Measurements from ENCODE around the gene LRP5. TPM values are rescaled to one million over a fixed set of nuclear protein-coding genes. Genes with fewer than 3 reads are reported as not detected.

The LRP5 gene
- total RNA-seq, 1 donor from 2014 or later, result 20.2 TPM

DNA sequence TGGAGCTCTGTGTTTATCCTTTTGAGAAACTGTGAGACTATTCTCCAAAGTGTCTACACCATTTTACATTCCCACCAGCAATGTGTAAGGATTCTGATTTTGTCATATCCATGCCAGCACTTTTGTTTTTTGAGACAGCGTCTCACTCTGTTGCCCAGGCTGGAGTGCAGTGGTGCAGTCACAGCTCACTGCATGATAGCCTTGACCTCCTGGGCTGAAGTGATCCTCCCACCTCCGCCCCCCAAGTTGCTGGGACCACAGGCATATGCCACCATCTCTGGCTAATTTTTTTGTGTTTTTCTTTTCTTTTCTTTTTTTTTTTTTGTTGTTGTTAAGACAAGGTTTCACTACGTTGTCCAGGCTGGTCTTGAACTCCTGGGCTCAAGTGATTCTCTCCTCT lies 183.5 kb downstream of the LRP5 start:
- no peaks in the 10 kb centered on the region for H3K27me3 ChIP-seq (ENCODE audit: insufficient read depth, low read length)
- H3K4me1 Mint-ChIP-seq (ENCODE audit: low read depth, unreplicated experiment), result peaks cover 25% of the 10 kb centered on the region
- H3K9ac ChIP-seq (ENCODE audit: low read length), result no peak overlapping the region
- H3K4me1 ChIP-seq (ENCODE audit: insufficient read depth, low read length), result no peaks in the 10 kb centered on the region
- no peaks in the 10 kb centered on the region for H3K9me3 Mint-ChIP-seq (ENCODE audit: unreplicated experiment)
- H3K79me2 ChIP-seq (ENCODE audit: insufficient read depth, low read length), result peaks cover 98% of the 10 kb centered on the region
- no peak overlapping the region for H3K27ac ChIP-seq (ENCODE audit: low read depth, low read length)
- DNase-seq (ENCODE audit: low read depth) (no peak), FAIRE-seq (no peak)
- H3K4me3 Mint-ChIP-seq (ENCODE audit: unreplicated experiment), result no peak overlapping the region
- no peak for TF ChIP-seq EZH2 (IDR thresholded peaks at IDR 0.05; ENCODE audit: insufficient read depth, low read length)
- TF ChIP-seq, protein P1, sequence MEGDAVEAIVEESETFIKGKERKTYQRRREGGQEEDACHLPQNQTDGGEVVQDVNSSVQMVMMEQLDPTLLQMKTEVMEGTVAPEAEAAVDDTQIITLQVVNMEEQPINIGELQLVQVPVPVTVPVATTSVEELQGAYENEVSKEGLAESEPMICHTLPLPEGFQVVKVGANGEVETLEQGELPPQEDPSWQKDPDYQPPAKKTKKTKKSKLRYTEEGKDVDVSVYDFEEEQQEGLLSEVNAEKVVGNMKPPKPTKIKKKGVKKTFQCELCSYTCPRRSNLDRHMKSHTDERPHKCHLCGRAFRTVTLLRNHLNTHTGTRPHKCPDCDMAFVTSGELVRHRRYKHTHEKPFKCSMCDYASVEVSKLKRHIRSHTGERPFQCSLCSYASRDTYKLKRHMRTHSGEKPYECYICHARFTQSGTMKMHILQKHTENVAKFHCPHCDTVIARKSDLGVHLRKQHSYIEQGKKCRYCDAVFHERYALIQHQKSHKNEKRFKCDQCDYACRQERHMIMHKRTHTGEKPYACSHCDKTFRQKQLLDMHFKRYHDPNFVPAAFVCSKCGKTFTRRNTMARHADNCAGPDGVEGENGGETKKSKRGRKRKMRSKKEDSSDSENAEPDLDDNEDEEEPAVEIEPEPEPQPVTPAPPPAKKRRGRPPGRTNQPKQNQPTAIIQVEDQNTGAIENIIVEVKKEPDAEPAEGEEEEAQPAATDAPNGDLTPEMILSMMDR (IDR thresholded peaks at IDR 0.05; ENCODE audit: insufficient read depth, low read depth, low read length), result no peak
- no peak overlapping the region for H2AFZ ChIP-seq (ENCODE audit: low read depth, low read length)
- no peaks in the 10 kb centered on the region for H3K36me3 ChIP-seq (ENCODE audit: insufficient read depth, low read length)
- peaks cover 4% of the 10 kb centered on the region for H3K36me3 Mint-ChIP-seq (ENCODE audit: low read depth, unreplicated experiment)
- H3K27me3 Mint-ChIP-seq (ENCODE audit: low read depth, unreplicated experiment), result no peaks in the 10 kb centered on the region
- peaks cover 89% of the 10 kb centered on the region for H4K20me1 ChIP-seq (ENCODE audit: insufficient read depth, low read length)
- H3K4me2 ChIP-seq (ENCODE audit: low read length), result no peak overlapping the region
- H3K9me3 ChIP-seq (ENCODE audit: insufficient read depth, low read depth, low read length), result no peaks in the 10 kb centered on the region
- no peak overlapping the region for H3K4me3 ChIP-seq (ENCODE audit: insufficient read depth, low read depth, low read length)
- no peak overlapping the region for H3K27ac Mint-ChIP-seq (ENCODE audit: unreplicated experiment)

DNA sequence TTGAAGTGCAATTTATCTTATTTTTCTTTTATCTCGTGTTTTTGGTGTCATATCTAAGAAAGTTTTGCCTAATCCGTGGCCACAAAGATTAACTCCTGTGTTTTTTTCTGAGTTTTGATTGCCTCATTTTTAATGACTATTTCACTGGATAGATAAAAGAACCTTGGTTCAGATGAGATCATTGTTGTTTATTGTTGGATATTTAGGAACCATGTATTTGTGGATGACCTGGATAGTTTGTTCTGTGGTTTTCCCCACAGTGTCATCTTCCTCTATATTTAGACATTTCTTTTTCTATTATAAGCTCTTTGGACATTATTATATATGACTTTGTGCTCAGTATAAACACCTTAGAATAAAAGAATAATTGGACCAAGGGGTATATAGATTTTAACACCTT lies 185.4 kb downstream of the LRP5 start:
- FAIRE-seq (no peak), DNase-seq (ENCODE audit: low read depth) (no peak)
- Mint-ChIP-seq H3K27me3 (ENCODE audit: low read depth, unreplicated experiment) (no peaks in the 10 kb centered on the region), H3K27ac (ENCODE audit: unreplicated experiment) (no peak overlapping the region), H3K4me1 (ENCODE audit: low read depth, unreplicated experiment) (peaks cover 27% of the 10 kb centered on the region), H3K4me3 (ENCODE audit: unreplicated experiment) (no peak overlapping the region), H3K36me3 (ENCODE audit: low read depth, unreplicated experiment) (peaks cover 4% of the 10 kb centered on the region), H3K9me3 (ENCODE audit: unreplicated experiment) (no peaks in the 10 kb centered on the region)
- H3K4me1 ChIP-seq (ENCODE audit: insufficient read depth, low read length), result no peaks in the 10 kb centered on the region
- peaks cover 98% of the 10 kb centered on the region for H3K79me2 ChIP-seq (ENCODE audit: insufficient read depth, low read length)
- no peak overlapping the region for H2AFZ ChIP-seq (ENCODE audit: low read depth, low read length)
- no peak overlapping the region for H3K9ac ChIP-seq (ENCODE audit: low read length)
- no peak overlapping the region for H3K4me3 ChIP-seq (ENCODE audit: insufficient read depth, low read depth, low read length)
- H3K4me2 ChIP-seq (ENCODE audit: low read length), result no peak overlapping the region
- H4K20me1 ChIP-seq (ENCODE audit: insufficient read depth, low read length), result peaks cover 88% of the 10 kb centered on the region
- no peak for TF ChIP-seq EZH2 (IDR thresholded peaks at IDR 0.05; ENCODE audit: insufficient read depth, low read length)
- TF ChIP-seq, protein P1 (IDR thresholded peaks at IDR 0.05; ENCODE audit: insufficient read depth, low read depth, low read length), result no peak
- H3K27me3 ChIP-seq (ENCODE audit: insufficient read depth, low read length), result no peaks in the 10 kb centered on the region
- no peak overlapping the region for H3K27ac ChIP-seq (ENCODE audit: low read depth, low read length)
- H3K9me3 ChIP-seq (ENCODE audit: insufficient read depth, low read depth, low read length), result no peaks in the 10 kb centered on the region
- no peaks in the 10 kb centered on the region for H3K36me3 ChIP-seq (ENCODE audit: insufficient read depth, low read length)

DNA sequence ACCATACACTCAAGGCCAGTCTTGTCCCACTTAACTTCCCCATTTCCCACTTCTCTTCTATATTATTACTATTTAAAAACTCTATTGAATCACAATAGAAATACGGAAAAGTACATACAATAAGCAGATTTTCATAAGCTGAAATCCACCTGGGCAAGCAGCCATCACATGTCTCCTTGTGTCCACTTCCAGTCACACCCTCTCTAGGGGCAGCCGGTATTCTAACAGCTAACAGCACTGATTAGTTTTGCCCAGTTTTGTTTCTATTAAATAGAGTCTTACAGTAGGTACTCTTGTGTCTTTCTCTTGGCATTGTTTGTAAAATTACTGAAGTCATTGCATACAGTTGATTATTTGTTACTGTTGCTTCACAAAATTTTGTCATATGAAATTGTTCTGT lies 185.9 kb downstream of the LRP5 start:
- no peak overlapping the region for H3K9ac ChIP-seq (ENCODE audit: low read length)
- H4K20me1 ChIP-seq (ENCODE audit: insufficient read depth, low read length), result peaks cover 89% of the 10 kb centered on the region
- no peak overlapping the region for H3K27ac ChIP-seq (ENCODE audit: low read depth, low read length)
- DNase-seq (ENCODE audit: low read depth) (no peak), FAIRE-seq (no peak)
- H3K4me1 ChIP-seq (ENCODE audit: insufficient read depth, low read length), result no peaks in the 10 kb centered on the region
- Mint-ChIP-seq H3K27me3 (ENCODE audit: low read depth, unreplicated experiment) (no peaks in the 10 kb centered on the region), H3K4me3 (ENCODE audit: unreplicated experiment) (no peak overlapping the region), H3K9me3 (ENCODE audit: unreplicated experiment) (no peaks in the 10 kb centered on the region), H3K36me3 (ENCODE audit: low read depth, unreplicated experiment) (peaks cover 4% of the 10 kb centered on the region), H3K4me1 (ENCODE audit: low read depth, unreplicated experiment) (peaks cover 27% of the 10 kb centered on the region), H3K27ac (ENCODE audit: unreplicated experiment) (no peak overlapping the region)
- no peaks in the 10 kb centered on the region for H3K9me3 ChIP-seq (ENCODE audit: insufficient read depth, low read depth, low read length)
- H3K27me3 ChIP-seq (ENCODE audit: insufficient read depth, low read length), result no peaks in the 10 kb centered on the region
- H3K4me2 ChIP-seq (ENCODE audit: low read length), result no peak overlapping the region
- H3K79me2 ChIP-seq (ENCODE audit: insufficient read depth, low read length), result peaks cover 98% of the 10 kb centered on the region
- H2AFZ ChIP-seq (ENCODE audit: low read depth, low read length), result no peak overlapping the region
- TF ChIP-seq, protein P1 (IDR thresholded peaks at IDR 0.05; ENCODE audit: insufficient read depth, low read depth, low read length), result no peak
- no peak for TF ChIP-seq EZH2 (IDR thresholded peaks at IDR 0.05; ENCODE audit: insufficient read depth, low read length)
- no peaks in the 10 kb centered on the region for H3K36me3 ChIP-seq (ENCODE audit: insufficient read depth, low read length)
- H3K4me3 ChIP-seq (ENCODE audit: insufficient read depth, low read depth, low read length), result no peak overlapping the region

Other genes starting within 250 kb of the LRP5 start
- gene CHKA, start 191.2 kb upstream of the LRP5 start, total RNA-seq, result 23.6 and 37.7 TPM in 2 replicates
- gene KMT5B, start 99.3 kb upstream of the LRP5 start, total RNA-seq, result 33.4 and 38.0 TPM in 2 replicates
- gene C11orf24, start 40.6 kb upstream of the LRP5 start, total RNA-seq, result 79.8 and 83.5 TPM in 2 replicates
- gene PPP6R3, start 148.2 kb downstream of the LRP5 start, total RNA-seq, result 94.0 and 97.8 TPM in 2 replicates

Measured in astrocyte (in vitro differentiated cells and primary cell).